ENCODE data around the gene DRD4. TPM values are rescaled to one million over a fixed set of nuclear protein-coding genes. Genes with fewer than 3 reads are reported as not detected.

The DRD4 gene
- total and polyA plus RNA-seq, 10 of the 15 experiments (the other 5 are each of a cell fraction or from before 2014, with no cell fraction given), result not detected

DNA sequence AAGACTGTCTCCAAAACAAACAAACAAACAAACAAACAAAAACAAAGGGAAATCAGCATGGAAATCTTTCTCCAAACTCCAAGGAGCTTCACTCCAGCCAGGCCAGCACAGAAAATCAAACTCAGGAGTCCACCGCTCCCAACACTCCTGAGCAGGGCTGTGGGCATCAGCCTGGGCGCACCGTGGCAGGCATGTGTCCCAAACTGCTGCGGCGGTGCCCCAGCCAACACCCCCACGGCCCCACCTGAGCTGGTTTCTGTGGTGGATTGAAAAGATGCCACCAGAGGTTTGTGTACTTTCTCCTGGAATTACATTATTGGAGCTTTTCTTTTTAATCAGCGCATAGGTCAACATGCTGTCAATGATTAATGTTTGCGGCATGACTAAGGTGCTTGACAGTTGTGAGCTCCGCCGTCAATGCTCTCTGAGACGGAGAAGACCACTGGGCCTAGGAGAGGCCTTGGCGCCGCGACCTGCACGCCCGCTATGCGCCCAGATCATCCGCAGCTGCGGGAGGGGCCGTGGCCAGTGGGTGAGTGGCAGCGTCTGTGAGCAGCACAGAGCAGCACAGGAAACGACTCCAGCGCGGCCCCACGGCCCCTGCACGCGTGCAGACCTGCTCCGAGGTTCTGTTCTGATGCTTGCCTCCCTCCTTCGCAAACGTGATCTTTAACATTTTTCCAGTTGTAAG lies 18.1 kb downstream of the DRD4 start (continued):
- TF ChIP-seq SMC3 (IDR thresholded peaks at IDR 0.05; ENCODE audit: borderline replicate concordance, low read length), result no peak

DNA sequence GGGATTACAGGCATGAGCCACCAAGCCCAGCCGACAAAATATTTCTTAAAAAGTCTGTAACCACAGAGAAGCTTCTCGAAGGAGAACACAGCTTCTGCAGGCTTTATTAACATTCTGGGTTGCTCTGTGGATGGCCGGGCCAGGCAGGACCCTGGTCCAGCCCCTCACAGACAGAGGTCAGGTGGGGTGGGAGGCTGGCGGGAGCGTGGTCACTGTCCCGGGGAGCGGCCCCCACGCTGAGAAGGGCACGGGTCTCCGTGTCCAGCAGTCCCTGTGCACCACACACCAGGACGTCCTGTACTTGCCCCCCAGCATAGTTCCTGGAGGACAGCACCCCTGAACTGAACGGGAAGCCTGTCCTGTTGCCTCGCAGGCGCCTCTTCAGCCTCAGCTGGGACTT lies 19.4 kb downstream of the DRD4 start:
- H3K27me3 ChIP-seq (replicated peaks in 1 of 2; ENCODE audit: control insufficient read depth in 2 of 2, insufficient read depth in 2 of 2, low read length in 1 of 2), result no peaks in the 10 kb centered on the region
- no peak overlapping the region for H3K9ac ChIP-seq (ENCODE audit: control insufficient read depth, insufficient read depth, low read length)
- no peak overlapping the region for H3K27ac ChIP-seq (ENCODE audit: control insufficient read depth, insufficient read depth)
- TF ChIP-seq HDGF (IDR thresholded peaks at IDR 0.05) (no peak), NR2C1 (IDR thresholded peaks at IDR 0.05) (no peak), SUPT20H (IDR thresholded peaks at IDR 0.05; ENCODE audit: borderline replicate concordance, control insufficient read depth, low read depth, low read length) (no peak), TBL1XR1 (IDR thresholded peaks at IDR 0.05; ENCODE audit: low read depth, low read length) (no peak), BACH1 (IDR thresholded peaks at IDR 0.05; ENCODE audit: borderline replicate concordance) (no peak), PAX5 (IDR thresholded peaks at IDR 0.05; ENCODE audit: borderline replicate concordance, low read depth, low read length) (no peak), MEF2B (IDR thresholded peaks at IDR 0.05; ENCODE audit: partially characterized antibody, poor library complexity, severe bottlenecking) (no peak), FOXK2 (IDR thresholded peaks at IDR 0.05) (no peak)
- TF ChIP-seq, protein P1, sequence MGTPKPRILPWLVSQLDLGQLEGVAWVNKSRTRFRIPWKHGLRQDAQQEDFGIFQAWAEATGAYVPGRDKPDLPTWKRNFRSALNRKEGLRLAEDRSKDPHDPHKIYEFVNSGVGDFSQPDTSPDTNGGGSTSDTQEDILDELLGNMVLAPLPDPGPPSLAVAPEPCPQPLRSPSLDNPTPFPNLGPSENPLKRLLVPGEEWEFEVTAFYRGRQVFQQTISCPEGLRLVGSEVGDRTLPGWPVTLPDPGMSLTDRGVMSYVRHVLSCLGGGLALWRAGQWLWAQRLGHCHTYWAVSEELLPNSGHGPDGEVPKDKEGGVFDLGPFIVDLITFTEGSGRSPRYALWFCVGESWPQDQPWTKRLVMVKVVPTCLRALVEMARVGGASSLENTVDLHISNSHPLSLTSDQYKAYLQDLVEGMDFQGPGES (IDR thresholded peaks at IDR 0.05), result no peak
- intact Hi-C loops (cut with micrococcal nuclease; ENCODE audit: unreplicated experiment), result no loop called here
- H3K36me3 ChIP-seq (ENCODE audit: control insufficient read depth in 2 of 2, insufficient read depth in 2 of 2, low read length in 1 of 2), result peaks cover 5 to 13% of the 10 kb centered on the region in 2 experiments; a peak in 3 of 4 replicates
- ChIA-PET SMC1A (ENCODE audit: uncharacterized antibody, unreplicated experiment) (interaction anchor here (1.1 kb wide), 1 partner anchor 25 kb away, joined by 3 read pairs; no protein-coding TSS in a partner anchor), CTCF (no interaction called here), RAD21 (ENCODE audit: unreplicated experiment) (no interaction called here), POLR2A (no interaction called here)
- no peak for FAIRE-seq
- peaks cover 13% of the 10 kb centered on the region for H3K4me1 ChIP-seq (ENCODE audit: control insufficient read depth, insufficient read depth, low read length)
- no peak overlapping the region for H3K4me2 ChIP-seq (ENCODE audit: control insufficient read depth, insufficient read depth)
- H3K4me3 ChIP-seq, result no peak overlapping the region
- H3K9me3 ChIP-seq (replicated peaks; ENCODE audit: control insufficient read depth, insufficient read depth, low read length), result no peaks in the 10 kb centered on the region
- in situ Hi-C loops (cut with MboI), result no loop called here
- H4K20me1 ChIP-seq (ENCODE audit: control insufficient read depth, insufficient read depth), result no peaks in the 10 kb centered on the region
- no TSS peak for BruUV-seq (replicated peaks)
- no peak for ATAC-seq
- DNase-seq (ENCODE audit: low read depth, low spot score), result no peak
- H3K79me2 ChIP-seq (ENCODE audit: control insufficient read depth, insufficient read depth, low read length), result no peaks in the 10 kb centered on the region
- no peak overlapping the region for H2AFZ ChIP-seq (ENCODE audit: control insufficient read depth, low read depth, low read length)
- 96% methylated on average over 14 of the region's 14 CpGs for WGBS (ENCODE audit: insufficient coverage, insufficient replicate concordance, low lambda C conversion rate, missing lambda C conversion rate)
